Activated CD8-positive, alpha-beta T cell treated with anti-CD3 and anti-CD28 coated beads for 36 hours (primary cell): ENCODE results near the gene BRAT1. TPM values are rescaled to one million over a fixed set of nuclear protein-coding genes. Genes with fewer than 3 reads are reported as not detected.
"Not testable (repeated sequence)": the region's sequence is repeated elsewhere in the genome, so short reads cannot be mapped to it uniquely, and the experiment has no call there.

ENCODE experiments used
- ATAC-seq: fragments of 200-7000 bp; cut with Tn5 transposase; one replicate; pipeline ENCODE4 v1.10.0; 2021; ENCODE audit warnings: mild to moderate bottlenecking, moderate library complexity
- CTCF ChIA-PET: fragments of 350-600 bp; sonication (Branson Sonifier 250); formaldehyde crosslinking; loops from one replicate; lab custom pipeline; 2021; ENCODE audit warnings: antibody characterized with exemption; lab: Charles Lee
- POLR2A ChIA-PET: fragments of 350-600 bp; sonication (Branson Sonifier 250); formaldehyde crosslinking; loops from one replicate; lab custom pipeline; 2021; ENCODE audit warnings: antibody characterized with exemption; lab: Charles Lee
- DNase-seq: peaks from one replicate; pipeline ENCODE4 v3.0.0-alpha.2; 2020
- H3K27ac Mint-ChIP-seq: one replicate; pipeline ENCODE4 v1.8.0; 2021; ENCODE audit warnings: mild to moderate bottlenecking, mixed read lengths
- H3K27me3 Mint-ChIP-seq: one replicate; pipeline ENCODE4 v1.8.0; 2021; ENCODE audit warnings: mixed read lengths
- H3K36me3 Mint-ChIP-seq: one replicate; pipeline ENCODE4 v1.8.0; 2021; ENCODE audit warnings: low read depth, mixed read lengths
- H3K4me1 Mint-ChIP-seq: one replicate; pipeline ENCODE4 v1.8.0; 2021; ENCODE audit warnings: low read depth, mixed read lengths
- H3K4me3 Mint-ChIP-seq: one replicate; pipeline ENCODE4 v1.8.0; 2021; ENCODE audit warnings: mild to moderate bottlenecking, moderate library complexity, mixed read lengths
- H3K9me3 Mint-ChIP-seq: one replicate; pipeline ENCODE4 v1.8.0; 2021; ENCODE audit warnings: mixed read lengths
- intact Hi-C: fragments of 100-400 bp; cut with micrococcal nuclease; formaldehyde crosslinking; loops from one replicate; pipeline ENCODE4 v1.10.0; 2022
- total RNA-seq, 2 experiments: library from RNA; stranded (reverse); gene quantifications; one replicate each; pipeline ENCODE4 v1.2.3, GENCODE V29; 2021
- TF ChIP-seq, protein P1 (sequence below): fragments of 200-600 bp; IDR thresholded peaks from one replicate; pipeline ENCODE4 v1.8.0; 2022; ENCODE audit warnings: antibody characterized with exemption, mild to moderate bottlenecking

Gene BRAT1
- total RNA-seq, 2 experiments from 2014 or later = 30.9 to 32.6 TPM

DNA sequence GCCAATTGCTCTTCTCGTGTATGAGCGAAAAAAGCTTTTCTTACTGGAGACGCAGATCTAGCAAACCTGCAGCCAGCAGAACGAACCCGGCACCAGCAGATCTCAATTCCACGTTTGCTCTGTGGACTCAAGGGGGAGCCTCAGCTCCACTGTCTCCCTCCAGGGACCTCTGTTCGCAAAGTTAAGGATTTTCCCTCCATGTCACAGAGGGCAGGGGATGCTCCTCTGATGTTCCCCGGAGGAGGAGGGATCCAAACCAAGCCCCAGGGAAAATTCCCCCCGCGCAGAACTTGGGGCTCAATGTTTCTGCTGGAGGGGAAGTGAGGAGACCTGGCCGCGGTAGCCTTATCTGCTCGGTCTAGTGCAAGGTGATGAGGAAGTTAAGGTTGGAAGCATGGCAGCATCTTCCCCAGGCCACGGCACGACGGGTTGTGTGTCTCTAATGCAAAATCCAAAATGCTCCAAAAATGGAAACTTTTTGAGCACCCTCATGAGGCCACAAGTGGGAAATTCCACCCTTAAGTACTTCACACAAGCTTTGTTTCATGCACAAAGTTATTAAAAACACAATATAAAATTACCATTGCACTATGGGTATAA, 12.5 kb upstream of the BRAT1 start:
- Mint-ChIP-seq H3K9me3 (no peaks in the 10 kb centered on the region), H3K4me3 (no peak overlapping the region), H3K27me3 (no peaks in the 10 kb centered on the region), H3K36me3 (no peaks in the 10 kb centered on the region), H3K27ac (no peak overlapping the region), H3K4me1 (peaks cover 6% of the 10 kb centered on the region)
- no peak for DNase-seq
- intact Hi-C loops = no loop called here
- CTCF ChIA-PET = interaction anchor here (1.1 kb wide), 2 partner anchors 33 to 41 kb away, joined by 3 read pairs; no protein-coding TSS in a partner anchor
- TF ChIP-seq, protein P1, sequence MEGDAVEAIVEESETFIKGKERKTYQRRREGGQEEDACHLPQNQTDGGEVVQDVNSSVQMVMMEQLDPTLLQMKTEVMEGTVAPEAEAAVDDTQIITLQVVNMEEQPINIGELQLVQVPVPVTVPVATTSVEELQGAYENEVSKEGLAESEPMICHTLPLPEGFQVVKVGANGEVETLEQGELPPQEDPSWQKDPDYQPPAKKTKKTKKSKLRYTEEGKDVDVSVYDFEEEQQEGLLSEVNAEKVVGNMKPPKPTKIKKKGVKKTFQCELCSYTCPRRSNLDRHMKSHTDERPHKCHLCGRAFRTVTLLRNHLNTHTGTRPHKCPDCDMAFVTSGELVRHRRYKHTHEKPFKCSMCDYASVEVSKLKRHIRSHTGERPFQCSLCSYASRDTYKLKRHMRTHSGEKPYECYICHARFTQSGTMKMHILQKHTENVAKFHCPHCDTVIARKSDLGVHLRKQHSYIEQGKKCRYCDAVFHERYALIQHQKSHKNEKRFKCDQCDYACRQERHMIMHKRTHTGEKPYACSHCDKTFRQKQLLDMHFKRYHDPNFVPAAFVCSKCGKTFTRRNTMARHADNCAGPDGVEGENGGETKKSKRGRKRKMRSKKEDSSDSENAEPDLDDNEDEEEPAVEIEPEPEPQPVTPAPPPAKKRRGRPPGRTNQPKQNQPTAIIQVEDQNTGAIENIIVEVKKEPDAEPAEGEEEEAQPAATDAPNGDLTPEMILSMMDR = peak; percentile 18
- POLR2A ChIA-PET = no interaction called here
- ATAC-seq = no peak

DNA sequence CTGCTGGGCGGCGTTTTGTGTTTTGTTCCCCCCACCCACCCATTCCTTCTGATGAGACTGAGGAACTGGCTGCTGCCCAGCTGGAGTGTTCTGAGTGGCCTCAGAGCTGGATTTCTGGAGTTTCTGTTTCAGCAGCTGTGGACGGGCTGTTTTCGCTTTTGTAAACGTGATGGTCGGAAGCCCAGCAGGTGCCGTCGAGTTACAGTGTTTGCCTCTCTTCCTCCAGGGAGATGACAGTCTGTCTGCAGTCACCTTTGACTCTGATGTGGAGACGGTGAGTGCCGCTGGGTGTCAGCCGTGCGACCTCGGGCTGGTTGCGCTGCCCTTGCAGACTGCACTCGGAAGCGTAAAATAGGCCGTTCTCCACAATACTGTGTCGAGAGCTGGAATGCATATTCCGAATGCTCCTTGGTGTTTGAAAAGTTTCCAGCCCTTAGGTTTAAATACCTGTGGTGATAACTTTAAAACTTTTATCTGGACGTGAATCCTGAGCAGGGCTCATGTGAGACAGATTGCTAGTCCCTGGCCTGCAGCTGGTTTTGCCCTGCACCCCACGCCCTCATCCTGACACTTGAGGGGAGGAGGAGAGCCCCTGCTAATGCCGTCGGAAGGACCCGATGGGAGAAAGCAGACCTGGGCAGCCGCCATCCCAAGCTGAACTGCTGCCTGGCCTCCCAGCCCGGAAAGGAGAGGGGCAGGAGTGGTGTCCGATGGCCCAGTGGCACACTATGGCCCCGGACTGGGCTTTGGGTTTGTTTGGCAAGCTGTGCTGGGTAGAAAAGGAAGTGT, 11.8 kb upstream of the BRAT1 start:
- H3K36me3 Mint-ChIP-seq = no peaks in the 10 kb centered on the region
- intact Hi-C loops = no loop called here
- H3K27me3 Mint-ChIP-seq = no peaks in the 10 kb centered on the region
- ATAC-seq (peak; percentile 34), DNase-seq (no peak)
- no peak overlapping the region for H3K4me3 Mint-ChIP-seq
- H3K9me3 Mint-ChIP-seq = no peaks in the 10 kb centered on the region
- ChIA-PET POLR2A (no interaction called here), CTCF (interaction anchor here (1.1 to 1.2 kb wide), 3 partner anchors 34 to 116 kb away, joined by 3 read pairs; no protein-coding TSS in a partner anchor)
- no peak overlapping the region for H3K27ac Mint-ChIP-seq
- peaks cover 8% of the 10 kb centered on the region for H3K4me1 Mint-ChIP-seq
- TF ChIP-seq, protein P1 = no peak

DNA sequence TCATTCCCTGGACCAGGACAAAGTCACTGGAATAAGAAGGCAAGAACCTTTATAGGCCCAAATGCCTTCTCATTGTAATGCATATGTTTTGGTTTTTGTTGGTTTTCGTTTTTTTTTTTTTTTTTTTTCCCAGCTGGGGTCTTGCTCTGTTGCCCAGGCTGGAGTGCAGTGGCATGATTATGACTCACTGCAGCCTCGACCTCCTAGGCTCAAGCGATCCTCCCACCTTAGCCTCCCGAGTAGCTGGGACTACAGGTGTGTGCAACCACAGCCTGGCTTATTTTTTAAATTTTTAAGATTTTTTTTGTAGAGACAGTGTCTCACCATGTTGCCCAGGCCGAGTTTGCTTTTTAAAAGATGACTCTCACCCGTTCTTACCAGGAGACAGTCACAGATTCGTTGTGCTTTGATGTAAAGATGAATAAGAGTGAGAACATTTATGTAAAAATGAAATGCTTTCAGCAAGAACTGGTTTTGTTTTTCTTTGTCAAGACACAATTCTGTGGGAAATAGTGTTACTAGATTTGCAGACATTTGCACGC, 11.1 kb upstream of the BRAT1 start:
- Mint-ChIP-seq H3K36me3 (no peaks in the 10 kb centered on the region), H3K27me3 (no peaks in the 10 kb centered on the region), H3K4me1 (peaks cover 9% of the 10 kb centered on the region), H3K4me3 (no peak overlapping the region), H3K27ac (no peak overlapping the region), H3K9me3 (no peaks in the 10 kb centered on the region)
- intact Hi-C loops = no loop called here
- ChIA-PET CTCF (interaction anchor here (1.1 to 1.2 kb wide), 2 partner anchors 42 to 115 kb away, joined by 3 read pairs; no protein-coding TSS in a partner anchor), POLR2A (no interaction called here)
- TF ChIP-seq, protein P1 = no peak
- DNase-seq = no peak
- no peak for ATAC-seq

DNA sequence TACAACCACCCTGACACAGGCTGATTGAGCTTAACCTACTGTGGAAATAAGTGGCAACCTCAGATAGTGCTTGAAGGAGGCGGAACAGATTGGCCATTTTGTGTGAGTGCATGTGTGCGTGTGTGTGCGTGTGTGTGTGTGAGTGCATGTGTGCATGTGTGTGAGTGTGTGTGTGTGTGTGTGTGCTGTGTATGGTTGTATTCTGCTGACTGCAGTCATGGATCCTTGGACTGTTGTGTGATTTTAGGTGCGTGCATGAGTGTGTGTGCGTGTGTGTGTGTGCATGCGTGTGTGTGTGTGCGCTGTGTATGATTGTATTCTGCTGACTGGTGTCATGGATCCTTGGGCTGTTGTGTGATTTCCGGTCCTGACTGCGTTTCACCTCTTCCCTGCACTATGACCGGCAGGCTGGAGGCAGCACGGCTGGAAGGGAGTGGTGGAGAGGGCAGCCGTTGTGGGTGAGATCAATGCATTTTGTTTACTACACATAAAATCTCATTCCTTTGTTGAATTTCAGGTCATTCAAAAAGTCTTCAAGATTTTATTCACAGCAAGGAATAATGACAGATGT, 9.7 kb upstream of the BRAT1 start:
- TF ChIP-seq, protein P1 = no peak
- POLR2A ChIA-PET = no interaction called here
- Mint-ChIP-seq H3K4me3 (no peak overlapping the region), H3K9me3 (no peaks in the 10 kb centered on the region), H3K4me1 (peaks cover 10% of the 10 kb centered on the region), H3K36me3 (no peaks in the 10 kb centered on the region), H3K27ac (no peak overlapping the region), H3K27me3 (no peaks in the 10 kb centered on the region)
- CTCF ChIA-PET = no interaction called here
- ATAC-seq (no peak), DNase-seq (no peak)
- intact Hi-C loops = no loop called here

DNA sequence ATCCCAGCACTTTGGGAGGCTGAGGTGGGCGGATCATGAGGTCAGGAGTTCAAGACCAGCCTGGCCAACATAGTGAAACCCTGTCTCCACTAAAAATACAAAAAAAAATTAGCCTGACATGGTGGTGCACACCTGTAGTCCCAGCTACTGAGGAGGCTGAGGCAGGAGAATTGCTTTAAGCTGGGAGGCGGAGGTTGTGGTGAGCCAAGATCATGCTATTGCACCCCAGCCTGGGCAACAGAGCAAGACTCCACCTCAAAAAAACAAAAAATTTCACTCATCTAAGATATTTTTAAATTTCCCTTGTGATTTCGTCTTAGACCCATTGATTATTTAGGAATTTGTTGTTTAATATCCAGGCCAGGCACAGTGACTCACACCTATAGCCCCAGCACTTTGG, 8.6 kb upstream of the BRAT1 start:
- DNase-seq, H3K36me3 Mint-ChIP-seq, H3K27me3 Mint-ChIP-seq, ATAC-seq, POLR2A ChIA-PET, H3K27ac Mint-ChIP-seq, CTCF ChIA-PET, intact Hi-C loops, H3K9me3 Mint-ChIP-seq, H3K4me3 Mint-ChIP-seq: not testable (repeated sequence)
- H3K4me1 Mint-ChIP-seq = peaks cover 15% of the 10 kb centered on the region
